KOPT-K1 (cell line): ENCODE results near the gene ZNF236.

Experiments
- H3K27ac ChIP-seq: fragments of 200-600 bp; sonication (generic); 2 replicates; pipeline ENCODE4 v1.5.1; 2016; ENCODE audit warnings: antibody characterized with exemption, mild to moderate bottlenecking, low read depth, low read length; ENCODE audit not compliant: poor library complexity, severe bottlenecking
- H3K36me3 ChIP-seq: fragments of 200-600 bp; sonication (generic); 2 replicates; pipeline ENCODE4 v1.5.1; 2017; ENCODE audit warnings: antibody characterized with exemption, mild to moderate bottlenecking, low read length, moderate library complexity; ENCODE audit not compliant: insufficient read depth
- H3K9me3 ChIP-seq: fragments of 200-600 bp; sonication (generic); 2 replicates; pipeline ENCODE4 v1.5.1; 2017; ENCODE audit warnings: antibody characterized with exemption, low read length, mild to moderate bottlenecking; ENCODE audit not compliant: insufficient read depth, poor library complexity, severe bottlenecking

Gene ZNF236

GRCh38 chr18:76895498-76895897 lies 73.1 kb downstream of the ZNF236 start:
- peaks cover 74% of the 10 kb centered on the region for H3K36me3 ChIP-seq
- no peak overlapping the region for H3K27ac ChIP-seq
- H3K9me3 ChIP-seq: peaks cover 30% of the 10 kb centered on the region

DNA sequence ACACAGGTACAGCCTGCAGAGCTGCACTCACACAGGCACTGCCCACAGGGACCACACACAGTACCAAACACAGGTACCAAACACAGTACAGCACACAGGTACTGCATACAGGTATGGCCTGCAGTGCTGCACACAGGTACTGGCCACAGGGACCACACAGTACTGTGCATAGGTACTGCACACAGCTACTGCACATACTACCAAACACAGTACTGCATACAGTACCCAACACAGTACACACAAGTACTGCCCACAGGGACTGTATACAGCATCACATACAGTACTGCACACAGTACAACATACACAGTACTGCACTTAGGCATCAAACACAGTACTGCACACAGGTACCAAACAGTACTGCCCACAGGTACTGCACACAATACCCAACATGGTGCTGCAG lies 74.3 kb downstream of the ZNF236 start:
- Histone ChIP-seq H3K36me3 (peaks cover 74% of the 10 kb centered on the region), H3K9me3 (peaks cover 26% of the 10 kb centered on the region), H3K27ac (no peak overlapping the region)

DNA sequence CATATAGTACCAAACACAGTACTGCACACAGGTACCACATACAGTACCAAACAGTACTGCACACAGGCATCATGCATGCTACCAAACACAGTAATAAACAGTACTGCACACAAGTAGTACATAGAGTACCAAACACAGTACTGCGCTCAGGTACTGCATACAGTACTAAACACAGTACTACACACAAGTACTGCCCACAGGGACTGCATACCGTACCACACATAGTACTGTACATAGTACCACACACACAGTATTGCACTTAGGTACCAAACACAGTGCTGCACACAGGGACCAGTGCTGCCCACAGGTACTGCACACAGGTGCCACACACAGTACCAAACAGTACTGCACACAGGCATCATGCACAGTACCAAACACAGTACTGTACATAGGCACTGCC lies 74.9 kb downstream of the ZNF236 start:
- peaks cover 79% of the 10 kb centered on the region for H3K36me3 ChIP-seq
- H3K9me3 ChIP-seq: peaks cover 23% of the 10 kb centered on the region
- H3K27ac ChIP-seq: no peak overlapping the region

DNA sequence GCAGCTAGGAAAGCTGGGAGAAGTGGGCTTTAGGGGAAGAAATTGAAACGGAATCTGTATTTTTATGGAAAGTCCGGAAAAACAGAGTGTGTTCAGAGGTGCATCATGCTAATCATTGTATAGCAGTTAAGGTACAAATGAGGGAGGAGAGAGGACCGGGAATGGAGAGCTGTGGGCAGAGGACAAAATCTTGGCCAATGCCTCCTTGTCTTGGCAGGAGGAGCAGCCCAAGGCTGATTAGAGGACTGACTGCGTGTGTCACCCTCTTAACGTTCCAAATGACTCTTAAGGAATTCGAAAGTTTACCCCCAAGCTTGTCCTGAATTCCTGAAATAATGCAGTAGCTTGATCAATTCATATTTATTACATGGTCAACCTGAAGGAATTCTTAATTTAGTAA lies 81.0 kb downstream of the ZNF236 start:
- peaks cover 84% of the 10 kb centered on the region for H3K36me3 ChIP-seq
- H3K27ac ChIP-seq: no peak overlapping the region
- H3K9me3 ChIP-seq: no peaks in the 10 kb centered on the region

GRCh38 chr18:76905821-76906220 lies 83.5 kb downstream of the ZNF236 start:
- Histone ChIP-seq H3K9me3 (no peaks in the 10 kb centered on the region), H3K27ac (no peak overlapping the region), H3K36me3 (peaks cover 86% of the 10 kb centered on the region)

DNA sequence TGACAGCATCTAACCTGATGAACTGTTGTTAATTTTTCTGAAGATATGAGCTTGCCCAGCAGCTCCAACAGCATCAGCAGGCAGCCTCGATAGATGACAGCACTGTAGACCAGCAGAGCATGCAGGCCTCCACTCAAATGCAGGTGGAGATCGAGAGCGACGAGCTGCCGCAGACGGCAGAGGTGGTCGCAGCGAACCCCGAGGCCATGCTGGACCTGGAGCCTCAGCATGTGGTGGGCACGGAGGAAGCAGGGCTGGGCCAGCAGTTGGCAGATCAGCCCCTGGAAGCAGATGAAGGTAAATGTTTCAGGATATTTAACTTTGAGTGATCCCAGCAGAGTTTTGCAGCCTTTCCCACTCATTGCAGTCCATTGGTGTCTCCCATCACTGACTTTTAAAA lies 85.9 kb downstream of the ZNF236 start:
- H3K9me3 ChIP-seq: no peaks in the 10 kb centered on the region
- H3K27ac ChIP-seq: no peak overlapping the region
- H3K36me3 ChIP-seq: peaks cover 88% of the 10 kb centered on the region

DNA sequence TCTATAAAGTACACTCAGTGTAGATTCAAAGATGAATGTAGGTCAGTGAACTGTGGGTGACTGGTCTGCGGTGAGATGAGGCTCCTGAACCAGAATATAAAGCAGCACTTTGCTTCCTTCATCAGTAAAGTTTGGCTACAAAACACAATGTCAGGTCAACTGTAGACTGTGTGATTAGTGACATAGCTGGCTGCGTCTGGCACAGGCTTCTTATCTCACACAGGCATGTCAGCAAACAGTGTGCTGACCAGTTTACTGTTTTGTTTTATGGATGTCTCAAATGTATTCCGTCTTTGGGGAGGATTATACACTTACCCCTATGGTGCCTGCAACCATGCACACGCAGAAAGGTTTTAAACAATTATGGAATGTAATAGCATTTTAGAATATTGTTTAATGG lies 87.1 kb downstream of the ZNF236 start:
- no peak overlapping the region for H3K27ac ChIP-seq
- H3K9me3 ChIP-seq: no peaks in the 10 kb centered on the region
- peaks cover 94% of the 10 kb centered on the region for H3K36me3 ChIP-seq

DNA sequence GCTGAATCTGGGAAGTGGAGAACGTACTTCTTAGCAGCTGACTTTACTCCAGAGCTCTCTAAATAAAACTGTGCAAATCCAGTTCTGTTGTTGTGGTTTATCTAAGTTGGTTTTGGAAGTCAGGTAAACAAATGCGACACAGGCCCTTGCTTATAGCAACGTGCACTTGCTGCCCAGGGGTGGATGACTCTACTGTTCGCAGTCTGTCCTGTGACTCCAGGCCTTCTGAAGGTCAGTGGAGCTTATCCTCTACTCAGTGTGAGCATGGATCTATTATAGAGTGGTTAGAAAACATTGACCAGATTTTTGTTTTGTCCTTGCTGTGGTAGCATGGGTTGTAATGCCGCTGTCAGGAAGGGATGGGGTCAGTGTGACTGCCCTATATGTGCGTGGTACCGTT lies 89.1 kb downstream of the ZNF236 start:
- Histone ChIP-seq H3K36me3 (peaks cover 92% of the 10 kb centered on the region), H3K9me3 (no peaks in the 10 kb centered on the region), H3K27ac (no peak overlapping the region)

- Histone ChIP-seq H3K27ac (no peak overlapping the region), H3K36me3 (peaks cover 96% of the 10 kb centered on the region), H3K9me3 (no peaks in the 10 kb centered on the region)
Measured at GRCh38 chr18:76913583-76913982, 91.2 kb downstream of the ZNF236 start.

- H3K36me3 ChIP-seq: peaks cover 94% of the 10 kb centered on the region
- H3K9me3 ChIP-seq: no peaks in the 10 kb centered on the region
- no peak overlapping the region for H3K27ac ChIP-seq
Measured at GRCh38 chr18:76914314-76914713, 92.0 kb downstream of the ZNF236 start.

- peaks cover 94% of the 10 kb centered on the region for H3K36me3 ChIP-seq
- H3K9me3 ChIP-seq: no peaks in the 10 kb centered on the region
- H3K27ac ChIP-seq: no peak overlapping the region
Measured at GRCh38 chr18:76914796-76915195, 92.4 kb downstream of the ZNF236 start.

- H3K36me3 ChIP-seq: peaks cover 94% of the 10 kb centered on the region
- no peaks in the 10 kb centered on the region for H3K9me3 ChIP-seq
- H3K27ac ChIP-seq: no peak overlapping the region
Measured at GRCh38 chr18:76915456-76915855, 93.1 kb downstream of the ZNF236 start.

DNA sequence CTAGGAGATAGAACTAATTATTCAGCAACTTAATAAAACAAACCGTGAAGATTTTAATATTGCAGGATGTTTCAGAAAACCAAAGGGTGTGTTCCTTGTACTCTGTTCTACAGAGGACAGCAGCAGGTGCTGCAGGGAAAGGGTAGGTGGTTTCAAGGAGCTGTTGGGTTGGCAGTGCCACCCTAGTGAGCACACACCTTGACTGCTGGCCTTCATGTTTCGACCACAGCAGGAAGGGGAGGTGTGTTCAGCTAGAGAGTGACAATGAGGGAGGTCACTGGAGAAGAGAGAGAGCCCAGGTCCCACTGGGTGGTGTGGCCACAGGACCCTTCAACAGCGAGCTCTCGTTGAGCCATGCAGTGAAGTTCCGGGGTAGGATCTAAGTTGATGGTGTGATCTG lies 98.6 kb downstream of the ZNF236 start:
- Histone ChIP-seq H3K27ac (no peak overlapping the region), H3K36me3 (peaks cover 86% of the 10 kb centered on the region), H3K9me3 (no peaks in the 10 kb centered on the region)

DNA sequence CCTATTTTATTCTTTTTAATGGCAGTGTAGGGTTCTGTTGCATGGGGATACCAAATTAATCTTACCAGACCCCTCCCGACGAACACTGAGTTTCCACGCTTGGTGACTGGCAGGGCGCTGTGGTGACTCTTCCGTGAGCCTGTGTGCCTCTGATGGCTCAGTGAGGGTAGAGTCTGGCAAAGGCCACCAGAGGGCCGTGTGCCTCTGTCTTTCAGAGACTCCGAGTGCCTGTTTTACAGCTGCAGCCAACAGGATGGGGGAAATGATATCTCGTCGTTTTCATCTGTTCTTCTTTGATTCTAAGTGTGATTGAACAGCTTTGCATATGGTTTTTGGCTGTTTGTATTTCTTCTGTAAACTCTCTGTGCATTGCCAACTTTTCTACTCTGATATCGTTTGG lies 99.8 kb downstream of the ZNF236 start:
- Histone ChIP-seq H3K27ac (no peak overlapping the region), H3K36me3 (peaks cover 86% of the 10 kb centered on the region), H3K9me3 (no peaks in the 10 kb centered on the region)

- Histone ChIP-seq H3K9me3 (no peaks in the 10 kb centered on the region), H3K27ac (no peak overlapping the region), H3K36me3 (peaks cover 86% of the 10 kb centered on the region)
Measured at GRCh38 chr18:76923485-76924085, 101.2 kb downstream of the ZNF236 start.

DNA sequence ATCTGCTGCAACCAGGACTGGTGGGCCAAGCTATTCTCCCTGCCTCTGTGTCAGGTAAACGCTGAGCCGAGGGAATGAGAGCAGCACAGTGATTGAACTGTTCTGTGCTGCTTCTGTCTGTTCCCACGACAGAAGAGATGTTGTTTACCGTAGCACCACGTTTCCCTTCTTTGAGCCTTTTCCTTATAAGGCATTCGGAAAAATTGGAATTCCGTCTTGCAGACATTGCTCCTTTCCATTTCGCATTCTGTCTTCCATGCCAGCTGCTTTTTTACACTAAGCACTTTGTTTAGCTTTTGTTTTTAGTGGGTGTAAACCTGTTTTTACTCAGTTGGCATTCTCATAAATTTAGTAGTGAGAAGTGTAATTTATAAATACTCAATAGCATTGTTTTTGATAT lies 103.1 kb downstream of the ZNF236 start:
- H3K36me3 ChIP-seq: peaks cover 88% of the 10 kb centered on the region
- H3K9me3 ChIP-seq: no peaks in the 10 kb centered on the region
- H3K27ac ChIP-seq: no peak overlapping the region
